HepG2 (cell line): ENCODE results near the gene ARHGEF3. TPM values are rescaled to one million over a fixed set of nuclear protein-coding genes. Genes with fewer than 3 reads are reported as not detected.

Source experiments
- ATAC-seq: fragments of 200-7000 bp; cut with Tn5 transposase; 3 replicates; pipeline ENCODE4 v1.9.1; 2020; ENCODE audit warnings: mild to moderate bottlenecking, moderate library complexity
- BruUV-seq: library from RNA; stranded (reverse); fragments of 400-500 nt; replicated peaks from 2 replicates; lab custom pipeline; 2021; lab: Mats Ljungman, UMichigan
- CTCF ChIA-PET: fragments of 300-600 bp; formaldehyde crosslinking; extraction: SDS; loops from one replicate; lab custom pipeline; 2021; ENCODE audit warnings: low total read pairs, inconsistent platforms, low intra/inter-chr PET ratio; lab: Yijun Ruan, JAX
- POLR2A ChIA-PET: fragments of 350-600 bp; sonication (Branson Sonifier 250); formaldehyde crosslinking; loops from one replicate; lab custom pipeline; 2020; ENCODE audit warnings: antibody characterized with exemption, inconsistent platforms; lab: Yijun Ruan, JAX
- DNase-seq: peaks from one replicate; pipeline ENCODE4 v3.0.0-alpha.2; 2015; ENCODE audit warnings: low spot score
- FAIRE-seq: peaks from 3 replicates; lab custom pipeline; 2011; peaks lifted over from hg19 to GRCh38; lab: Jason Lieb, UNC
- H2AFZ ChIP-seq: one replicate; pipeline ENCODE4 v1.6.1; 2011; ENCODE audit warnings: low read length, inconsistent platforms
- H3K27ac ChIP-seq: fragments of 300-600 bp; 3 replicates; pipeline ENCODE4 v1.8.0; 2011; ENCODE audit warnings: mixed run types, mild to moderate bottlenecking, mixed read lengths, low read length, inconsistent platforms; ENCODE audit not compliant: insufficient read depth; ENCODE audit errors: extremely low read length
- H3K27me3 ChIP-seq, 2 experiments: fragments of 200-600 bp in 1 of 2; 2 replicates in 1 of 2; 3 replicates in 1 of 2; pipeline versions ENCODE4 v1.6.0 to v1.8.0; 2011; ENCODE audit warnings: low read length in 2 of 2, mild to moderate bottlenecking in 2 of 2, moderate library complexity in 2 of 2, inconsistent platforms in 1 of 2; ENCODE audit not compliant: insufficient read depth in 2 of 2, control insufficient read depth in 1 of 2
- H3K36me3 ChIP-seq, 2 experiments: fragments of 200-600 bp in 1 of 2; replicated peaks in 1 of 2; 2 replicates in 1 of 2; 3 replicates in 1 of 2; pipeline versions ENCODE4 v1.5.1 to v1.8.0; 2011; ENCODE audit warnings: low read length in 2 of 2, inconsistent platforms in 1 of 2; ENCODE audit not compliant: insufficient read depth in 2 of 2, control insufficient read depth in 1 of 2
- H3K4me1 ChIP-seq: 2 replicates; pipeline ENCODE4 v1.5.1; 2012; ENCODE audit warnings: low read length, inconsistent platforms; ENCODE audit not compliant: insufficient read depth
- H3K4me2 ChIP-seq: 2 replicates; pipeline ENCODE4 v1.6.0; 2011; ENCODE audit warnings: low read depth, low read length, inconsistent platforms
- H3K4me3 ChIP-seq, 3 experiments: fragments of 200-600 bp in 1 of 3; sonication (generic), shearing (Covaris generic) in 1 of 3; replicated peaks in 1 of 3; 2 replicates each; pipeline ENCODE4 v1.5.1; 2011 to 2016; ENCODE audit warnings: low read length in 3 of 3, inconsistent platforms in 2 of 3, low read depth in 2 of 3, mild to moderate bottlenecking in 2 of 3, control low read depth in 1 of 3, mixed read lengths in 1 of 3; ENCODE audit not compliant: insufficient read depth in 1 of 3
- H3K79me2 ChIP-seq: one replicate; pipeline ENCODE4 v1.6.1; 2011; ENCODE audit warnings: low read length, inconsistent platforms; ENCODE audit not compliant: insufficient read depth
- H3K9ac ChIP-seq: 2 replicates; pipeline ENCODE4 v1.6.0; 2011; ENCODE audit warnings: mild to moderate bottlenecking, low read depth, low read length, inconsistent platforms; ENCODE audit not compliant: insufficient read depth
- H3K9me3 ChIP-seq: 2 replicates; pipeline ENCODE4 v1.5.1; 2012; ENCODE audit warnings: mild to moderate bottlenecking, low read length
- H4K20me1 ChIP-seq: 2 replicates; pipeline ENCODE4 v1.6.0; 2011; ENCODE audit warnings: inconsistent platforms, mild to moderate bottlenecking, low read length, moderate library complexity; ENCODE audit not compliant: insufficient read depth
- CCDC6 ChIP-seq: sonication (generic); formaldehyde crosslinking; IDR thresholded peaks from 2 replicates; pipeline ENCODE4 v1.8.1; 2022; ENCODE audit warnings: mild to moderate bottlenecking, missing genetic modification reagents, moderate library complexity
- MXD4 ChIP-seq: IDR thresholded peaks from 2 replicates; pipeline ENCODE4 v1.6.1; 2016; ENCODE audit warnings: mild to moderate bottlenecking, missing biosample characterization, missing genetic modification reagents
- MXI1 ChIP-seq: IDR thresholded peaks from 3 replicates; pipeline ENCODE4 v1.6.1; 2012; ENCODE audit warnings: low read depth, low read length, inconsistent platforms, borderline replicate concordance
- RELA ChIP-seq: sonication (generic); formaldehyde crosslinking; IDR thresholded peaks from 2 replicates; pipeline ENCODE4 v1.4.0; 2020; ENCODE audit warnings: missing genetic modification reagents
- SALL1 ChIP-seq: sonication (generic); formaldehyde crosslinking; IDR thresholded peaks from 2 replicates; pipeline ENCODE4 v1.8.0; 2022; ENCODE audit warnings: mild to moderate bottlenecking, missing genetic modification reagents
- SMAD9 ChIP-seq: sonication (generic); formaldehyde crosslinking; IDR thresholded peaks from 2 replicates; pipeline ENCODE4 v1.5.1; 2020; ENCODE audit warnings: mild to moderate bottlenecking, missing genetic modification reagents
- ZNF329 ChIP-seq: sonication (generic); formaldehyde crosslinking; IDR thresholded peaks from 2 replicates; pipeline ENCODE4 v1.9.0; 2021; ENCODE audit warnings: low read depth, mild to moderate bottlenecking, missing genetic modification reagents
- ZNF629 ChIP-seq: sonication (generic); formaldehyde crosslinking; conservative IDR thresholded peaks from 2 replicates; pipeline ENCODE4 v1.5.0; 2020; ENCODE audit warnings: missing genetic modification reagents
- WGBS: methylation state at CpG from one replicate; pipeline ENCODE4 v1.1.6; 2017; ENCODE audit warnings: low lambda C conversion rate; 5-methylcytosine and 5-hydroxymethylcytosine counted together
- in situ Hi-C: cut with HindIII; loops from 2 replicates; pipeline ENCODE4 v1.10.0; 2017; ENCODE audit warnings: low pct_unique_long_range_greater_than_20kb; ENCODE audit not compliant: extremely low pct_ligation_motif_present
- intact Hi-C: fragments of 100-400 bp; cut with micrococcal nuclease; formaldehyde crosslinking; loops from one replicate; pipeline ENCODE4 v1.10.0; 2022; ENCODE audit not compliant: unreplicated experiment
- polyA plus RNA-seq, 8 experiments: library from polyadenylated mRNA; depleted of rRNA in 3 of 8; stranded (reverse) in 7 of 8; unstranded in 1 of 8; fragments of >200 nt; fragmentation: Illumina TruSeq in 4 of 8; extraction: Trizol in 4 of 8; gene quantifications; 2 replicates each; pipeline versions ENCODE4 v1.2.1 to v1.2.3, GENCODE V29; 2011 to 2016; ENCODE audit warnings: low read depth in 4 of 8, missing spikeins in 1 of 8, mixed read lengths in 1 of 8; ENCODE audit not compliant: insufficient read depth in 1 of 8
- total RNA-seq, 5 experiments: library from RNA; depleted of rRNA; stranded (reverse); fragments of >200 nt; fragmentation: Illumina TruSeq; extraction: Trizol; gene quantifications; 2 replicates each; pipeline ENCODE4 v1.2.3, GENCODE V29; 2016; ENCODE audit warnings: low read depth in 1 of 5
- TF ChIP-seq, protein P1 (sequence below): IDR thresholded peaks from 2 replicates; pipeline ENCODE4 v1.6.1; 2016; ENCODE audit warnings: missing genetic modification reagents, missing compliant biosample characterization
- TF ChIP-seq, protein P2 (sequence below): sonication (generic); formaldehyde crosslinking; conservative IDR thresholded peaks from 2 replicates; pipeline ENCODE4 v1.5.0; 2020; ENCODE audit warnings: missing genetic modification reagents

Gene ARHGEF3
- total and polyA plus RNA-seq, 2 of the 13 experiments (the other 11 are each of a cell fraction or from before 2014, with no cell fraction given) = 14.8 to 23.1 TPM

DNA sequence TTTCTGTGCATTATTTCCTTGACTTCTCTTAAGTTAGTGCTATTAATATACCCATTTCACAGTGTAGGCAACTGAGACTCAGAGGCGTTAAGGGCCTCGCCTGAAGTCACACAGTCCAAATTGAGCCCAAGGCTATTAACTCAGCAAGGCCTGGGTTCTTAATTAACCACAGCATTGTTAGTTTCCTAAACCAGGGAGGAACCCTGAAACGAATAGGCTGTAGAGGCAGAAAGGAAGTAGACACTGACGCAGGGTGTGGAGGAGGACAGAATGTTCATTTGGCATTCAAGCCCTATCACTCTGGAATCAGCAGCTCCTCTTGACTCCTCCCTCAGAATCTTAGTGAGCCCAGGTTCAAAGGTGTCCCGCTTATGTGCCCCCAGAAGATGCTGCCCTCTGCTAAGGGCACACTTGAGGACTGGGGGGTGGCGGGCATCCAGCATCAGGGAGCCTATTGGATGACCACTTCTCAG is 13.9 kb downstream of the ARHGEF3 start:
- H3K27me3 ChIP-seq = no peaks in the 10 kb centered on the region
- no peak overlapping the region for H2AFZ ChIP-seq
- H3K4me2 ChIP-seq = no peak overlapping the region
- H3K4me1 ChIP-seq = peaks cover 73% of the 10 kb centered on the region
- H3K27ac ChIP-seq = no peak overlapping the region
- no peaks in the 10 kb centered on the region for H4K20me1 ChIP-seq
- no peak overlapping the region for H3K9ac ChIP-seq
- H3K4me3 ChIP-seq = no peak overlapping the region
- peaks cover 0 to 1% of the 10 kb centered on the region in 2 experiments; a peak in 2 of 5 replicates for H3K36me3 ChIP-seq
- ATAC-seq (no peak), DNase-seq (no peak), FAIRE-seq (no peak)
- intact Hi-C loops = no loop called here
- in situ Hi-C loops = no loop called here
- H3K79me2 ChIP-seq = peaks cover 60% of the 10 kb centered on the region
- ChIA-PET CTCF (no interaction called here), POLR2A (interaction anchor here (2.6 kb wide), 1 partner anchor 12 kb away, joined by 8 read pairs; no protein-coding TSS in a partner anchor)
- WGBS = 100% methylated on average over 5 of the region's 6 CpGs
- no peaks in the 10 kb centered on the region for H3K9me3 ChIP-seq
- BruUV-seq = no TSS peak
- TF ChIP-seq RELA (no peak), ZNF629 (peak; percentile 89)

GRCh38 chr3:56787258-56787775 is 14.4 kb downstream of the ARHGEF3 start:
- ATAC-seq (no peak), DNase-seq (no peak), FAIRE-seq (no peak)
- Histone ChIP-seq H2AFZ (no peak overlapping the region), H3K27me3 (no peaks in the 10 kb centered on the region), H4K20me1 (no peaks in the 10 kb centered on the region), H3K79me2 (peaks cover 59% of the 10 kb centered on the region), H3K36me3 (peaks cover 0 to 1% of the 10 kb centered on the region in 2 experiments; a peak in 2 of 5 replicates), H3K9me3 (no peaks in the 10 kb centered on the region), H3K9ac (no peak overlapping the region), H3K27ac (no peak overlapping the region), H3K4me1 (peaks cover 73% of the 10 kb centered on the region), H3K4me2 (no peak overlapping the region), H3K4me3 (no peak overlapping the region)
- intact Hi-C loops (no loop called here), in situ Hi-C loops (no loop called here)
- WGBS = 90% methylated on average over 9 of the region's 9 CpGs
- ChIA-PET CTCF (no interaction called here), POLR2A (interaction anchor here (2.6 kb wide), 1 partner anchor 13 kb away, joined by 8 read pairs; no protein-coding TSS in a partner anchor)
- TF ChIP-seq MXI1 = no peak
- TF ChIP-seq ZNF329 (CRISPR knock-in tag) = no peak
- TF ChIP-seq SALL1 (CRISPR knock-in tag) = no peak
- TF ChIP-seq, protein P1, sequence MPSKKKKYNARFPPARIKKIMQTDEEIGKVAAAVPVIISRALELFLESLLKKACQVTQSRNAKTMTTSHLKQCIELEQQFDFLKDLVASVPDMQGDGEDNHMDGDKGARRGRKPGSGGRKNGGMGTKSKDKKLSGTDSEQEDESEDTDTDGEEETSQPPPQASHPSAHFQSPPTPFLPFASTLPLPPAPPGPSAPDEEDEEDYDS (CRISPR knock-in tag) = no peak
- TF ChIP-seq, protein P2, sequence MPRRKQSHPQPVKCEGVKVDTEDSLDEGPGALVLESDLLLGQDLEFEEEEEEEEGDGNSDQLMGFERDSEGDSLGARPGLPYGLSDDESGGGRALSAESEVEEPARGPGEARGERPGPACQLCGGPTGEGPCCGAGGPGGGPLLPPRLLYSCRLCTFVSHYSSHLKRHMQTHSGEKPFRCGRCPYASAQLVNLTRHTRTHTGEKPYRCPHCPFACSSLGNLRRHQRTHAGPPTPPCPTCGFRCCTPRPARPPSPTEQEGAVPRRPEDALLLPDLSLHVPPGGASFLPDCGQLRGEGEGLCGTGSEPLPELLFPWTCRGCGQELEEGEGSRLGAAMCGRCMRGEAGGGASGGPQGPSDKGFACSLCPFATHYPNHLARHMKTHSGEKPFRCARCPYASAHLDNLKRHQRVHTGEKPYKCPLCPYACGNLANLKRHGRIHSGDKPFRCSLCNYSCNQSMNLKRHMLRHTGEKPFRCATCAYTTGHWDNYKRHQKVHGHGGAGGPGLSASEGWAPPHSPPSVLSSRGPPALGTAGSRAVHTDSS (CRISPR knock-in tag) = no peak
- TF ChIP-seq CCDC6 (CRISPR knock-in tag) = no peak
- TF ChIP-seq SMAD9 (CRISPR knock-in tag) = no peak
- TF ChIP-seq MXD4 (CRISPR knock-in tag) = no peak
- no TSS peak for BruUV-seq
